Erythroblast (primary cell): ENCODE data around the gene KLHL29.

ENCODE experiments used
- GATA1 ChIP-seq: IDR thresholded peaks from 2 replicates; pipeline ENCODE4 v1.6.1; 2011; ENCODE audit warnings: low read depth, mild to moderate bottlenecking, control low read depth, low read length, moderate library complexity
- POLR2A ChIP-seq: IDR thresholded peaks from 2 replicates; pipeline ENCODE4 v1.6.1; 2011; ENCODE audit warnings: mild to moderate bottlenecking, low read length

DNA sequence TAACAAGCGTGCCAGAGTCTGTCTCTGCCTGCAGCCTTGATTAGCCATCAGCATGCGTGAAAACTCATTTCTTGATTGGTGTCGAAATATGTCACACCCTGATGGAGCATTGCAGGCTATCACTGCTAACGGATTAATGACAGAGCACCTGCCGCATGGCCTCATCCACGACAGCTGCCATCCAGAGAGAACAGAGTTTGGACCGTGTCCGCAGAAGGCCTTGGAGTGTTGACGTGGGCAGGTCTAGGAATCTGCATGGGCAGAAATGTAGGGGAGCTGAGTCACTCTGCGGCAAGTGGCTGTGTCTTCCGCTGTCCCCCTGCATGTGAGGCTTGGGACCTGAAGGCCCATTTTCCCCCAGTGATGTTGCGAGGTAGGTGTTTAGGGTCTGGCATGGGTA, 43.0 kb downstream of the KLHL29 start:
- TF ChIP-seq POLR2A (no peak), GATA1 (no peak)
